WTC11 (cell line): Measurements from ENCODE around the gene LRRC1. TPM values are rescaled to one million over a fixed set of nuclear protein-coding genes. Genes with fewer than 3 reads are reported as not detected.

Source experiments
- ATAC-seq: fragments of 200-7000 bp; cut with Tn5 transposase; 2 replicates; pipeline ENCODE4 v1.10.0; 2021; ENCODE audit warnings: mild to moderate bottlenecking, moderate library complexity
- CTCF ChIA-PET: fragments of 300-600 bp; sonication (Branson Sonifier 250); formaldehyde crosslinking; loops from one replicate; lab custom pipeline; 2021; ENCODE audit warnings: antibody characterized with exemption; lab: Charles Lee
- POLR2A ChIA-PET: fragments of 350-600 bp; sonication (Branson Sonifier 250); formaldehyde crosslinking; loops from one replicate; lab custom pipeline; 2021; ENCODE audit warnings: antibody characterized with exemption; lab: Charles Lee
- DNase-seq: peaks from one replicate; pipeline ENCODE4 v3.0.0; 2021; ENCODE audit warnings: low spot score
- H3K27ac Mint-ChIP-seq: 2 replicates; pipeline ENCODE4 v1.8.0; 2021; ENCODE audit warnings: mixed read lengths
- H3K27me3 Mint-ChIP-seq: 2 replicates; pipeline ENCODE4 v1.8.0; 2021; ENCODE audit warnings: low read depth, mild to moderate bottlenecking, moderate library complexity, mixed read lengths
- H3K36me3 Mint-ChIP-seq: 2 replicates; pipeline ENCODE4 v1.8.0; 2021; ENCODE audit warnings: mixed read lengths
- H3K4me1 Mint-ChIP-seq: 2 replicates; pipeline ENCODE4 v1.8.0; 2022; ENCODE audit warnings: mixed read lengths
- H3K4me3 Mint-ChIP-seq: 2 replicates; pipeline ENCODE4 v1.8.0; 2021; ENCODE audit warnings: mild to moderate bottlenecking, moderate library complexity, mixed read lengths
- H3K9me3 Mint-ChIP-seq: 2 replicates; pipeline ENCODE4 v1.8.0; 2021; ENCODE audit warnings: mixed read lengths
- E2F5 ChIP-seq: sonication (generic); formaldehyde crosslinking; IDR thresholded peaks from 2 replicates; pipeline ENCODE4 v1.8.1; 2022; ENCODE audit warnings: mild to moderate bottlenecking, moderate library complexity, missing genetic modification reagents
- ERG ChIP-seq: fragments of 250-450 bp; sonication (Bioruptor Pico); IDR thresholded peaks from 2 replicates; pipeline ENCODE4 v1.8.0; 2021; ENCODE audit warnings: mild to moderate bottlenecking
- FOXJ3 ChIP-seq: sonication (generic); formaldehyde crosslinking; IDR thresholded peaks from 2 replicates; pipeline ENCODE4 v1.9.0; 2021; ENCODE audit warnings: missing genetic modification reagents, mild to moderate bottlenecking, borderline replicate concordance
- FOXP4 ChIP-seq: sonication (generic); formaldehyde crosslinking; IDR thresholded peaks from 2 replicates; pipeline ENCODE4 v1.8.0; 2022; ENCODE audit warnings: mild to moderate bottlenecking, missing genetic modification reagents
- IRF1 ChIP-seq: sonication (generic); formaldehyde crosslinking; IDR thresholded peaks from 2 replicates; pipeline ENCODE4 v1.8.0; 2023; ENCODE audit warnings: missing genetic modification reagents
- MAX ChIP-seq: sonication (generic); formaldehyde crosslinking; IDR thresholded peaks from 2 replicates; pipeline ENCODE4 v1.8.0; 2022; ENCODE audit warnings: mild to moderate bottlenecking, missing genetic modification reagents
- RELA ChIP-seq: sonication (generic); formaldehyde crosslinking; IDR thresholded peaks from 2 replicates; pipeline ENCODE4 v1.8.1; 2022; ENCODE audit warnings: missing genetic modification reagents, mild to moderate bottlenecking, borderline replicate concordance
- SMAD4 ChIP-seq: sonication (generic); formaldehyde crosslinking; IDR thresholded peaks from 2 replicates; pipeline ENCODE4 v1.8.0; 2022; ENCODE audit warnings: mild to moderate bottlenecking, missing genetic modification reagents
- TCF7 ChIP-seq: sonication (generic); formaldehyde crosslinking; IDR thresholded peaks from 2 replicates; pipeline ENCODE4 v1.8.0; 2022; ENCODE audit warnings: mild to moderate bottlenecking, low read depth, missing genetic modification reagents, moderate library complexity
- TEAD1 ChIP-seq: sonication (generic); formaldehyde crosslinking; IDR thresholded peaks from 2 replicates; pipeline ENCODE4 v1.8.0; 2022; ENCODE audit warnings: mild to moderate bottlenecking, missing genetic modification reagents
- TP53 ChIP-seq: sonication (generic); formaldehyde crosslinking; IDR thresholded peaks from 2 replicates; pipeline ENCODE4 v1.8.1; 2023; ENCODE audit warnings: mild to moderate bottlenecking, missing genetic modification reagents
- ZBTB43 ChIP-seq: sonication (generic); formaldehyde crosslinking; IDR thresholded peaks from 2 replicates; pipeline ENCODE4 v1.8.1; 2023; ENCODE audit warnings: mild to moderate bottlenecking, missing genetic modification reagents
- ZNF121 ChIP-seq: sonication (generic); formaldehyde crosslinking; IDR thresholded peaks from 2 replicates; pipeline ENCODE4 v1.8.0; 2023; ENCODE audit warnings: missing genetic modification reagents
- ZNF219 ChIP-seq: sonication (generic); formaldehyde crosslinking; IDR thresholded peaks from 2 replicates; pipeline ENCODE4 v1.8.0; 2023; ENCODE audit warnings: missing genetic modification reagents, mild to moderate bottlenecking, borderline replicate concordance
- ZNF281 ChIP-seq: sonication (generic); formaldehyde crosslinking; IDR thresholded peaks from 2 replicates; pipeline ENCODE4 v1.8.0; 2023; ENCODE audit warnings: mild to moderate bottlenecking, missing genetic modification reagents
- ZNF396 ChIP-seq: fragments of 250-450 bp; sonication (Bioruptor Pico); IDR thresholded peaks from 2 replicates; pipeline ENCODE4 v1.8.0; 2021; ENCODE audit warnings: mild to moderate bottlenecking, moderate library complexity, borderline replicate concordance
- ZSCAN18 ChIP-seq: fragments of 250-450 bp; sonication (Bioruptor Pico); IDR thresholded peaks from 2 replicates; pipeline ENCODE4 v2.1.2; 2022; ENCODE audit warnings: mild to moderate bottlenecking, moderate library complexity
- total RNA-seq: library from RNA; stranded (reverse); gene quantifications from 3 replicates; pipeline ENCODE4 v1.2.3, GENCODE V29; 2021
- TF ChIP-seq, protein P1 (sequence below): sonication (generic); formaldehyde crosslinking; IDR thresholded peaks from 2 replicates; pipeline ENCODE4 v1.8.1; 2022; ENCODE audit warnings: mild to moderate bottlenecking, missing genetic modification reagents, moderate library complexity, borderline replicate concordance
- TF ChIP-seq, protein P2 (sequence below): sonication (generic); formaldehyde crosslinking; IDR thresholded peaks from 2 replicates; pipeline ENCODE4 v1.8.1; 2023; ENCODE audit warnings: mild to moderate bottlenecking, missing genetic modification reagents, borderline replicate concordance

The LRRC1 gene
- total RNA-seq, 1 experiment from 2014 or later, result 12.7 TPM

- Mint-ChIP-seq H3K27ac (no peak overlapping the region), H3K9me3 (no peaks in the 10 kb centered on the region), H3K36me3 (peaks cover 4% of the 10 kb centered on the region), H3K4me1 (peaks cover 20% of the 10 kb centered on the region), H3K4me3 (no peak overlapping the region), H3K27me3 (no peaks in the 10 kb centered on the region)
- TF ChIP-seq ERG (CRISPR knock-in tag) (no peak), ZNF219 (no peak), MAX (no peak), TCF7 (CRISPR knock-in tag) (no peak), FOXJ3 (CRISPR knock-in tag) (no peak), FOXP4 (CRISPR knock-in tag) (no peak), ZBTB43 (no peak), ZNF396 (no peak), SMAD4 (CRISPR knock-in tag) (no peak), IRF1 (CRISPR knock-in tag) (no peak), TEAD1 (CRISPR knock-in tag) (no peak), ZNF281 (CRISPR knock-in tag) (no peak), E2F5 (CRISPR knock-in tag) (no peak), TP53 (no peak), ZNF121 (no peak), RELA (CRISPR knock-in tag) (no peak), ZSCAN18 (no peak)
- TF ChIP-seq, protein P1, sequence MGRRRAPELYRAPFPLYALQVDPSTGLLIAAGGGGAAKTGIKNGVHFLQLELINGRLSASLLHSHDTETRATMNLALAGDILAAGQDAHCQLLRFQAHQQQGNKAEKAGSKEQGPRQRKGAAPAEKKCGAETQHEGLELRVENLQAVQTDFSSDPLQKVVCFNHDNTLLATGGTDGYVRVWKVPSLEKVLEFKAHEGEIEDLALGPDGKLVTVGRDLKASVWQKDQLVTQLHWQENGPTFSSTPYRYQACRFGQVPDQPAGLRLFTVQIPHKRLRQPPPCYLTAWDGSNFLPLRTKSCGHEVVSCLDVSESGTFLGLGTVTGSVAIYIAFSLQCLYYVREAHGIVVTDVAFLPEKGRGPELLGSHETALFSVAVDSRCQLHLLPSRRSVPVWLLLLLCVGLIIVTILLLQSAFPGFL (CRISPR knock-in tag), result no peak
- TF ChIP-seq, protein P2, sequence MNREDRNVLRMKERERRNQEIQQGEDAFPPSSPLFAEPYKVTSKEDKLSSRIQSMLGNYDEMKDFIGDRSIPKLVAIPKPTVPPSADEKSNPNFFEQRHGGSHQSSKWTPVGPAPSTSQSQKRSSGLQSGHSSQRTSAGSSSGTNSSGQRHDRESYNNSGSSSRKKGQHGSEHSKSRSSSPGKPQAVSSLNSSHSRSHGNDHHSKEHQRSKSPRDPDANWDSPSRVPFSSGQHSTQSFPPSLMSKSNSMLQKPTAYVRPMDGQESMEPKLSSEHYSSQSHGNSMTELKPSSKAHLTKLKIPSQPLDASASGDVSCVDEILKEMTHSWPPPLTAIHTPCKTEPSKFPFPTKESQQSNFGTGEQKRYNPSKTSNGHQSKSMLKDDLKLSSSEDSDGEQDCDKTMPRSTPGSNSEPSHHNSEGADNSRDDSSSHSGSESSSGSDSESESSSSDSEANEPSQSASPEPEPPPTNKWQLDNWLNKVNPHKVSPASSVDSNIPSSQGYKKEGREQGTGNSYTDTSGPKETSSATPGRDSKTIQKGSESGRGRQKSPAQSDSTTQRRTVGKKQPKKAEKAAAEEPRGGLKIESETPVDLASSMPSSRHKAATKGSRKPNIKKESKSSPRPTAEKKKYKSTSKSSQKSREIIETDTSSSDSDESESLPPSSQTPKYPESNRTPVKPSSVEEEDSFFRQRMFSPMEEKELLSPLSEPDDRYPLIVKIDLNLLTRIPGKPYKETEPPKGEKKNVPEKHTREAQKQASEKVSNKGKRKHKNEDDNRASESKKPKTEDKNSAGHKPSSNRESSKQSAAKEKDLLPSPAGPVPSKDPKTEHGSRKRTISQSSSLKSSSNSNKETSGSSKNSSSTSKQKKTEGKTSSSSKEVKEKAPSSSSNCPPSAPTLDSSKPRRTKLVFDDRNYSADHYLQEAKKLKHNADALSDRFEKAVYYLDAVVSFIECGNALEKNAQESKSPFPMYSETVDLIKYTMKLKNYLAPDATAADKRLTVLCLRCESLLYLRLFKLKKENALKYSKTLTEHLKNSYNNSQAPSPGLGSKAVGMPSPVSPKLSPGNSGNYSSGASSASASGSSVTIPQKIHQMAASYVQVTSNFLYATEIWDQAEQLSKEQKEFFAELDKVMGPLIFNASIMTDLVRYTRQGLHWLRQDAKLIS, result no peak
- POLR2A ChIA-PET, result no interaction called here
- DNase-seq, result no peak
- CTCF ChIA-PET, result interaction anchor here (3.3 kb wide), 1 partner anchor 198 kb away, joined by 9 read pairs; no protein-coding TSS in a partner anchor
- no peak for ATAC-seq
Measured at GRCh38 chr6:53916804-53917463, 122.1 kb downstream of the LRRC1 start.
